ENCODE results near the gene SUN2.

GRCh38 chr22:38748487-38749136 lies 7.2 kb downstream of the SUN2 start:
- TF ChIP-seq POLR2AphosphoS5 (IDR thresholded peaks at IDR 0.05; ENCODE audit: low read depth, low read length) (no peak), POLR2A (IDR thresholded peaks at IDR 0.05; ENCODE audit: low read depth, low read length) (no peak), TAF1 (IDR thresholded peaks at IDR 0.05; ENCODE audit: borderline replicate concordance, low read depth, low read length) (no peak)
